GM10266 (cell line): ENCODE measurements around the gene WDPCP.

Experiments used
- DNase-seq: peaks from one replicate; pipeline ENCODE4 v3.0.0; 2012; ENCODE audit errors: extremely low spot score
- CTCF ChIP-seq: IDR thresholded peaks from 2 replicates; pipeline ENCODE4 v1.5.1; 2012; ENCODE audit warnings: mild to moderate bottlenecking, low read depth; ENCODE audit not compliant: control insufficient read depth, insufficient read depth; ENCODE audit errors: missing control alignments

Gene WDPCP

GRCh38 chr2:63604666-63605065 is 16.4 kb upstream of the WDPCP start:
- no peak for DNase-seq
- TF ChIP-seq CTCF: no peak

GRCh38 chr2:63600881-63601460 is 12.7 kb upstream of the WDPCP start:
- TF ChIP-seq CTCF: no peak
- DNase-seq: no peak

DNA sequence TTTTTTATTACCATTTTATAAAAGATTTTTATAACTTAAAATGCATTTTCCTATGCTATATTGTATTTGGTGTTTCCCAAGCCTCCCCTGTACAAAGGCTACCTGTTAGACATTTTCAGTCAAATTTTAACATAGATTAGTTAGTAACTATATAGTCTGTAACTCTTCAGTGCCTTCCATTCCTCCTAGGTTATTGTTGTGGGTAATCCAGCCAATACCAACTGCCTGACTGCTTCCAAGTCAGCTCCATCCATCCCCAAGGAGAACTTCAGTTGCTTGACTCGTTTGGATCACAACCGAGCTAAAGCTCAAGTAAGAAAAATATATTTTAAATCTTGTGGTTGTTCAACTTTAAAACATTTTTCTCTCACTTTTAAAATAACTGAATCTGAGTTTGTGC is 10.7 kb upstream of the WDPCP start:
- TF ChIP-seq CTCF: no peak

DNA sequence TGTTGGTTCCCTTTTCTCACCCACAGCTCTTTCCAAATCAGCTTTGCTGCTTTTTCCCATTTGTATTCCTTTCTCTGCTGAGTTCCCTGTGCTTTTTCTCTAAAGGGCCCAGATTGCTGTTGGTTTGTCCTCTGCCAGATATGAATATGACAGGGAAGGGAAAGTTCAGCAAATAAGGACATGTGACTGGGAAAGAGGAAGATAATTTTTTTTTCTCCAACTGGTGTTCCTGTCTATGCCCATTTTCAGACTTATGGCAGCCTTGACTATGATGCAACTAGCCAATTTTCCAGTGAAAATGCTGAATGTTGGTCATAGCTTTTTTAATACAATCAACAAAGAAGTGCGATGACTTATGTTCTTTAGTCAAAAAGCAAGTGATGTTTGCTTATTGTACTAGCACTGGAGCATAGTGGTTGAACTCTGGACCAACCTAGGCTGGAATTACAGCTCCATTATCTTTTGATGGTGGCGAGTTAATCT is 8.2 kb upstream of the WDPCP start:
- DNase-seq: no peak
- TF ChIP-seq CTCF: no peak

More for the DNA sequence above, 10.7 kb upstream of the WDPCP start:
- DNase-seq: no peak

DNA sequence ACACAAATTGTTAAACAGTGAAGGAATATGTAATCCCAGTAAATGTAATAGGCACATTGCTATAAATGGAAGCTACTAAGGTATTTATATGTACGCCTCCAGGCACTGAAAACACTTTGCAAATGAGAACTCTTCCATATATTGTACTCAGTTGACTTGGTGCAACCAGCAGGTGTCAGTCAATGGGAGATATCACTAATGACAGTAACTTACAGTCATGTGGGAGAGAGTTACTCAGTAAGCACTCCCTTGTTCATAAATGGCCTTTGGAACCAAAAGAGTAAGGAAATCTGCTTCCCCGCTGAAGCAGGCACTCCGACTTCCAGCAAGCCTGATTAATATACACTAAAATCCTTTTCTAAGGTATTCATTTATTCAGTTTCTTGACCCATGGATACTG is 6.4 kb upstream of the WDPCP start:
- no peak for TF ChIP-seq CTCF
- DNase-seq: no peak

GRCh38 chr2:63591566-63592175 is 3.4 kb upstream of the WDPCP start:
- no peak for TF ChIP-seq CTCF
- no peak for DNase-seq

GRCh38 chr2:63590626-63591408 is 2.5 kb upstream of the WDPCP start:
- no peak for DNase-seq
- TF ChIP-seq CTCF: no peak
